Neuronal stem cell (in vitro differentiated cells): ENCODE results near the gene NTSR1.

Source experiments
- DNase-seq: peaks from one replicate; pipeline ENCODE4 v3.0.0-alpha.2; 2013; ENCODE audit warnings: low spot score
- H2AFZ ChIP-seq: one replicate; pipeline ENCODE4 v1.6.1; 2013; ENCODE audit warnings: mild to moderate bottlenecking, low read length, inconsistent platforms
- H2AK5ac ChIP-seq: 2 replicates; pipeline ENCODE4 v1.6.1; 2013; ENCODE audit warnings: low read depth, mild to moderate bottlenecking, inconsistent platforms, low read length, moderate library complexity, mixed read lengths
- H2BK120ac ChIP-seq: 2 replicates; pipeline ENCODE4 v1.6.1; 2013; ENCODE audit warnings: low read depth, mild to moderate bottlenecking, inconsistent platforms, low read length, moderate library complexity, mixed read lengths
- H2BK12ac ChIP-seq: one replicate; pipeline ENCODE4 v1.6.1; 2013; ENCODE audit warnings: low read length, inconsistent platforms
- H2BK15ac ChIP-seq: 2 replicates; pipeline ENCODE4 v1.6.1; 2013; ENCODE audit warnings: mild to moderate bottlenecking, low read length, inconsistent platforms, mixed read lengths
- H2BK5ac ChIP-seq: one replicate; pipeline ENCODE4 v1.6.1; 2013; ENCODE audit warnings: inconsistent platforms, mild to moderate bottlenecking, low read length, moderate library complexity
- H3K14ac ChIP-seq: one replicate; pipeline ENCODE4 v1.6.1; 2013; ENCODE audit warnings: low read length, inconsistent platforms
- H3K18ac ChIP-seq: 2 replicates; pipeline ENCODE4 v1.6.1; 2013; ENCODE audit warnings: low read length, inconsistent platforms
- H3K23ac ChIP-seq: 2 replicates; pipeline ENCODE4 v1.6.1; 2013; ENCODE audit warnings: low read depth, mild to moderate bottlenecking, mixed read lengths, low read length, inconsistent platforms; ENCODE audit not compliant: poor library complexity
- H3K27ac ChIP-seq: replicated peaks from 3 replicates; pipeline ENCODE4 v1.5.1; 2013; ENCODE audit warnings: low read length, inconsistent platforms
- H3K27me3 ChIP-seq, 3 experiments: 2 replicates each; pipeline ENCODE4 v1.6.1; 2013; ENCODE audit warnings: low read length in 3 of 3, mild to moderate bottlenecking in 2 of 3, inconsistent platforms in 1 of 3, low read depth in 1 of 3, mixed read lengths in 1 of 3, moderate library complexity in 1 of 3; ENCODE audit not compliant: control insufficient read depth in 3 of 3, insufficient read depth in 3 of 3
- H3K36me3 ChIP-seq, 2 donors: replicated peaks in 1 of 2; 2 replicates each; pipeline ENCODE4 v1.6.1; 2013; ENCODE audit warnings: low read length in 2 of 2; ENCODE audit not compliant: control insufficient read depth in 2 of 2, insufficient read depth in 2 of 2
- H3K4ac ChIP-seq: 2 replicates; pipeline ENCODE4 v1.6.1; 2013; ENCODE audit warnings: inconsistent platforms, mild to moderate bottlenecking, low read length, moderate library complexity
- H3K4me1 ChIP-seq, 2 donors: 1 replicate in 1 of 2; 2 replicates in 1 of 2; pipeline ENCODE4 v1.6.1; 2013; ENCODE audit warnings: low read length in 2 of 2, low read depth in 1 of 2; ENCODE audit not compliant: control insufficient read depth in 2 of 2, insufficient read depth in 1 of 2
- H3K4me2 ChIP-seq: one replicate; pipeline ENCODE4 v1.6.1; 2013; ENCODE audit warnings: mild to moderate bottlenecking, low read length, inconsistent platforms; ENCODE audit not compliant: insufficient read depth, poor library complexity, severe bottlenecking
- H3K4me3 ChIP-seq, 2 donors: 2 replicates each; pipeline ENCODE4 v1.5.1; 2013; ENCODE audit warnings: low read length in 2 of 2, mild to moderate bottlenecking in 2 of 2, inconsistent platforms in 1 of 2, moderate library complexity in 1 of 2
- H3K79me1 ChIP-seq: one replicate; pipeline ENCODE4 v1.6.1; 2013; ENCODE audit warnings: low read depth, mild to moderate bottlenecking, inconsistent platforms, low read length, moderate library complexity
- H3K9ac ChIP-seq: one replicate; pipeline ENCODE4 v1.6.1; 2013; ENCODE audit warnings: mild to moderate bottlenecking, low read depth, low read length, inconsistent platforms; ENCODE audit not compliant: poor library complexity
- H3K9me3 ChIP-seq, 2 donors: replicated peaks in 1 of 2; 2 replicates each; pipeline versions ENCODE3 to v1.6.1; 2013; ENCODE audit warnings: low read length in 2 of 2, mild to moderate bottlenecking in 2 of 2, inconsistent platforms in 1 of 2, low read depth in 1 of 2, mixed read lengths in 1 of 2, moderate library complexity in 1 of 2; ENCODE audit not compliant: control insufficient read depth in 2 of 2, insufficient read depth in 1 of 2
- H4K8ac ChIP-seq: one replicate; pipeline ENCODE4 v1.6.1; 2013; ENCODE audit warnings: low read depth, mild to moderate bottlenecking, inconsistent platforms, low read length, moderate library complexity
- H4K91ac ChIP-seq: one replicate; pipeline ENCODE4 v1.6.1; 2013; ENCODE audit warnings: low read length, low read depth, mild to moderate bottlenecking, inconsistent platforms; ENCODE audit not compliant: poor library complexity
- WGBS, 2 donors: extraction: QIAGEN DNeasy Blood & Tissue Kit; methylation state at CpG; one replicate each; pipeline ENCODE4 v1.1.7; 2013; ENCODE audit warnings: missing lambda C conversion rate in 2 of 2, mixed read lengths in 1 of 2; ENCODE audit not compliant: insufficient read length in 2 of 2, insufficient replicate concordance in 1 of 2; ENCODE audit errors: extremely low coverage in 2 of 2; 5-methylcytosine and 5-hydroxymethylcytosine counted together

The NTSR1 gene

DNA sequence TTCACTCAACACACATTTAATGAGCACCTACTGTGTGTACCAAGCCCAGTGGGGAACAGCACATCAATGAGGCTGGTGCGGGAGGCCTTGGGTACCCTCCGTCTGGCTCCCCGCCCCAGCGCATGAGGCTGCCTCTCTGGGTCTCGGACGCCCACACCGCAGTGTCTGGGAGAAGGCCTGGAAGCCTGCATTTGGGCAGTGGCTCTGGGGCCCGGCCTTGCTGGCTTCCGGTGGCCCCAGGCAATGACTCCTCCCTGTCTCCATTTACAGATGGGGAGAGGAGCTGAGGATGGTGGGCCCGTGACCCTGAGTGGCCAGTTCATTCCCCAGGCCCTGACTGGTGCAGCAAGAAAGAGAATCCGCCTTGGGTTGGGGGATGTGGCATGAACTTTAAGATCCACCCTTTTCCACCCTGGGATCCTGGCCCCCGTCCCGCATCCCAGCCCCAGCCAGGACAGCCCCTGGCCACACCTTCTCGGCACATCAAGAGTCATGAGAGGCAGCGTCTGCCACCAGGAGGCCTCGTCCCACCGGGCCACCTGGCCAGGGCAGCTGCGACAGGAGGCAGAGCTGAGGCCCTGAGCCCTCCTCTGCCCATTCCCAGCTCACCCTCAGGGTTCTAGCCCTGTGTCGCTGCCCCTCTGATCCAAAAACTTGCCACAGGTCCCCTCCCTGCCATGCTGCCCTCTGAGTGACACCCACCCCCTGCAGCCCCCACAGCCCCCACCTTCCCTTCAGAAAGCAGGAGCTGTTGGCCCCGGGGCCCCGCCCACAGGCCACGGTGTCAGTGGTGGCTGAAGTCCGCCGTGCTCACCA lies 70.2 kb downstream of the NTSR1 start:
- no peak overlapping the region for H3K14ac ChIP-seq

DNA sequence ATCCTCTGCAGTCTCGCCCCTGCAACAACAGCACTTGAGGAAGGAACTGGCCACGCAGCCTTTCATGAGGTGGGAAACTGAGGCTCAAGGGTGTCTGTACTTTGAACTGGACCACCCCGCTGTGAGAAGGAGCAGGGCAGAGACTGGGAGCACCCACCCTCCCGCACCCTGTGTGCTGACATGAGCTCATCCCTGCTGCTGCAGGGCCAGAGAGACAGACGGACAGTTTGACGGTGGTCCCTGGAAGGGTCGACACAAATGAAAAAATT lies 70.7 kb downstream of the NTSR1 start:
- H2BK15ac ChIP-seq = peak overlapping the region; percentile 49
- no peaks in the 10 kb centered on the region for H3K36me3 ChIP-seq
- no peak overlapping the region for H3K9ac ChIP-seq
- H2BK12ac ChIP-seq = no peak overlapping the region
- H3K4ac ChIP-seq = no peak overlapping the region
- no peak overlapping the region for H3K4me2 ChIP-seq
- H3K4me1 ChIP-seq = peaks cover 3 to 10% of the 10 kb centered on the region in 2 donors
- H4K8ac ChIP-seq = no peak overlapping the region
- no peak overlapping the region for H4K91ac ChIP-seq
- H3K4me3 ChIP-seq = no peak overlapping the region
- H2AK5ac ChIP-seq = peak overlapping the region; percentile 84
- H2BK5ac ChIP-seq = peak overlapping the region; percentile 53
- DNase-seq = no peak
- H3K9me3 ChIP-seq = peaks cover 0 to 2% of the 10 kb centered on the region in 2 donors
- H2AFZ ChIP-seq = no peak overlapping the region
- H3K18ac ChIP-seq = peak overlapping the region; percentile 76
- H3K79me1 ChIP-seq = peaks cover 2% of the 10 kb centered on the region
- WGBS, 2 donors = no CpG with 5 or more reads among the region's 7 CpGs
- no peak overlapping the region for H2BK120ac ChIP-seq
- no peak overlapping the region for H3K23ac ChIP-seq
- H3K27ac ChIP-seq = no peak overlapping the region
- peaks cover 0 to 21% (median 0%) of the 10 kb centered on the region in 3 experiments for H3K27me3 ChIP-seq
- H3K14ac ChIP-seq = no peak overlapping the region

More for the DNA sequence above, 70.2 kb downstream of the NTSR1 start:
- peak overlapping the region; percentile 49 for H2BK15ac ChIP-seq
- peaks cover 0 to 22% (median 0%) of the 10 kb centered on the region in 3 experiments for H3K27me3 ChIP-seq
- H3K4me3 ChIP-seq = no peak overlapping the region
- H2AFZ ChIP-seq = no peak overlapping the region
- H3K27ac ChIP-seq = no peak overlapping the region
- peak overlapping the region; percentile 76 for H3K18ac ChIP-seq
- H2BK120ac ChIP-seq = peak overlapping the region; percentile 72
- H2BK5ac ChIP-seq = peak overlapping the region; percentile 53
- H2BK12ac ChIP-seq = peak overlapping the region; percentile 77
- H3K4me1 ChIP-seq = peaks cover 8 to 12% of the 10 kb centered on the region in 2 donors
- no peak overlapping the region for H3K4me2 ChIP-seq
- H2AK5ac ChIP-seq = peak overlapping the region; percentile 91
- peak overlapping the region; percentile 80 for H3K23ac ChIP-seq
- DNase-seq = no peak
- peaks cover 0 to 2% of the 10 kb centered on the region in 2 donors for H3K9me3 ChIP-seq
- no peak overlapping the region for H4K91ac ChIP-seq
- H3K79me1 ChIP-seq = peaks cover 2% of the 10 kb centered on the region
- WGBS, 2 donors = no CpG with 5 or more reads among the region's 24 CpGs
- H3K36me3 ChIP-seq = no peaks in the 10 kb centered on the region
- peak overlapping the region; percentile 23 for H3K4ac ChIP-seq
- peak overlapping the region; percentile 82 for H4K8ac ChIP-seq
- H3K9ac ChIP-seq = no peak overlapping the region

DNA sequence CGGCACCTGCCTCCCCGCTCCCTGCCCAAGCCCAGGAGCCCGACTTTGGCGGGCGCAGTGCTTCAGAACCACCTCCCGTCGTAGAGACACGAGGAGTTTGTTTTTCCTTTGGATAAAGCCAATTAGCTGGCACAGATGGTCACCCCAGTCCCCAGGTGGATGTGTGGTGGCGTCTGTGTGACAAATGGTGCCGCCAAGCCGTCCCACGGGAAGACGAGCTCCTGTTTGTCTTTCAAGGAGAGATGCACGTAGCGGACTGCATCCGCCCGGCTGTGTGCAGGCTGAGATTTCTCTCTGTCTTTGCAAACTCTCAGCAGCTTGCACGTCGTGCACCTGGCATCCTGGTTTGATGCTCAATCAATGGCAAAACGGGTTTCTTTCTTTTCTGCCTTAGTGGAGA lies 71.6 kb downstream of the NTSR1 start:
- peak overlapping the region; percentile 81 for H2BK15ac ChIP-seq
- H2BK12ac ChIP-seq = peak overlapping the region; percentile 84
- H2AK5ac ChIP-seq = peak overlapping the region; percentile 28
- peaks cover 0 to 2% of the 10 kb centered on the region in 2 donors for H3K9me3 ChIP-seq
- H2AFZ ChIP-seq = no peak overlapping the region
- H3K14ac ChIP-seq = peak overlapping the region; percentile 38
- no peak overlapping the region for H2BK5ac ChIP-seq
- no peak overlapping the region for H4K8ac ChIP-seq
- H3K4me2 ChIP-seq = no peak overlapping the region
- H3K9ac ChIP-seq = no peak overlapping the region
- no peak overlapping the region for H3K4me3 ChIP-seq
- no peak for DNase-seq
- WGBS, 2 donors = no CpG with 5 or more reads among the region's 20 CpGs
- H3K18ac ChIP-seq = peak overlapping the region; percentile 89
- no peak overlapping the region for H3K4ac ChIP-seq
- peak overlapping the region; percentile 25 for H3K27ac ChIP-seq
- H2BK120ac ChIP-seq = peak overlapping the region; percentile 47
- H3K79me1 ChIP-seq = peaks cover 2% of the 10 kb centered on the region
- no peak overlapping the region for H3K23ac ChIP-seq
- H3K4me1 ChIP-seq = peaks cover 0 to 10% of the 10 kb centered on the region in 2 donors
- peaks cover 0 to 16% (median 0%) of the 10 kb centered on the region in 3 experiments for H3K27me3 ChIP-seq
- no peaks in the 10 kb centered on the region for H3K36me3 ChIP-seq
- H4K91ac ChIP-seq = no peak overlapping the region

DNA sequence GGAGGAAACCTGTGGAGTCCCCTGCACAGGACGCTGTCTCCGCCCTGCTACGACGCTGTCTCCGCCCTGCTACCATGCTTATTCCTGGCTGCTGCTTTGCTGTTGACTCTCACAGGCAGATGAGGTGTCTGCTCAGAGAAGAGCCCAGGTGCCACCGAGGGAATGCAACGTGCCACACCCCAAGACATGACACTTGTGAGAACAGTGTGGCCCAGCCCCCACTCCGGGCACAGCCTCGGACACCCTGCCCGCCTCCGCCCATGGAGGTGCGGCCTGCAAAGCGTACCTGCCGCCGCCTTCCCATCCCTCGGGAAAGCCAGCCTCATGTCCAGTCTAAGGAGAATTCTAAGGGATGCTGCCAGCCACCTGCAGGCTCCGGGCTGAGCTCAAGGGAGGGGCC lies 72.1 kb downstream of the NTSR1 start:
- Histone ChIP-seq H2BK15ac (peak overlapping the region; percentile 97), H2BK12ac (no peak overlapping the region), H3K36me3 (no peaks in the 10 kb centered on the region), H4K8ac (no peak overlapping the region), H3K23ac (peak overlapping the region; percentile 87), H3K9ac (no peak overlapping the region), H3K4me1 (peaks cover under 1 to 13% of the 10 kb centered on the region in 2 donors), H3K4ac (peak overlapping the region; percentile 96), H2BK120ac (peak overlapping the region; percentile 93), H3K9me3 (peaks cover 0 to 2% of the 10 kb centered on the region in 2 donors), H4K91ac (no peak overlapping the region), H3K18ac (peak overlapping the region; percentile 91), H2AFZ (no peak overlapping the region), H3K79me1 (peaks cover 2% of the 10 kb centered on the region), H3K4me3 (no peak overlapping the region), H3K14ac (peak overlapping the region; percentile 32), H3K27ac (no peak overlapping the region), H2BK5ac (no peak overlapping the region), H3K4me2 (no peak overlapping the region), H3K27me3 (peaks cover 0 to 16% (median 0%) of the 10 kb centered on the region in 3 experiments), H2AK5ac (peak overlapping the region; percentile 95)
- no CpG with 5 or more reads among the region's 17 CpGs for WGBS, 2 donors
- DNase-seq = no peak
